ENCODE results near the gene TRMT10B.
"Not testable (repeated sequence)": the region's sequence is repeated elsewhere in the genome, so short reads cannot be mapped to it uniquely, and the experiment has no call there.

The TRMT10B gene

GRCh38 chr9:37749129-37749528 lies 4.5 kb upstream of the TRMT10B start:
- H3K36me3 ChIP-seq (ENCODE audit: control insufficient read depth, insufficient read depth, low read length) = no peaks in the 10 kb centered on the region
- no peaks in the 10 kb centered on the region for H3K4me1 ChIP-seq (ENCODE audit: control insufficient read depth, insufficient read depth, low read length)
- no peaks in the 10 kb centered on the region for H3K9me3 ChIP-seq (ENCODE audit: control insufficient read depth, low read length)
- H3K27ac ChIP-seq (ENCODE audit: insufficient read depth, low read depth, low read length, poor library complexity, severe bottlenecking) = no peak overlapping the region
- H3K27me3 ChIP-seq (ENCODE audit: control insufficient read depth, insufficient read depth, low read length, poor library complexity, severe bottlenecking) = no peaks in the 10 kb centered on the region
- H3K4me3 ChIP-seq (ENCODE audit: insufficient read depth, low read depth, low read length) = no peak overlapping the region
- WGBS, 2 experiments = 69 to 74% methylated on average over 5 of the region's 5 CpGs

DNA sequence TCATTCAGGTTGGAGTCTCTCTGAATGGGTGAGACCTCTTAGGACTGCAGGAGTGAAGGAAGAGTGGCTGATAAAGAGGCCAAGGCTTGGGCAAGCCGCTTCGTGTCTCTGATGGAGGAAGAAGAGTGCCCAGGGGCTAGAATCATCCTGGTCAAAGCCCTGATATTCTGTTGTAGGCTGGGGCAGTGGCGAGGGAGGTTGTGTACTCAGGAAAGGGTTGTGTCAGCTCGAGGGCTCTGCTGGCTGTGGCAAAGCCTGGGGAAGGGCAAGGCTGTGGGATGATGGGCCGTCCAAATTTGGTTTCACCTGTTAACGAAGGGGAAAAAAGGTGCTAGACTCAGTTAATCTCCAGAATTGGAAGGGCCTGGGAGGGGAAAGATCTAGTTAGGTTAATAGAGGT lies 2.4 kb upstream of the TRMT10B start:
- Histone ChIP-seq H3K4me3 (ENCODE audit: insufficient read depth, low read depth, low read length) (no peak overlapping the region), H3K4me1 (ENCODE audit: control insufficient read depth, insufficient read depth, low read length) (no peaks in the 10 kb centered on the region), H3K27ac (ENCODE audit: insufficient read depth, low read depth, low read length, poor library complexity, severe bottlenecking) (no peak overlapping the region), H3K9me3 (ENCODE audit: control insufficient read depth, low read length) (no peaks in the 10 kb centered on the region), H3K27me3 (ENCODE audit: control insufficient read depth, insufficient read depth, low read length, poor library complexity, severe bottlenecking) (no peaks in the 10 kb centered on the region), H3K36me3 (ENCODE audit: control insufficient read depth, insufficient read depth, low read length) (no peaks in the 10 kb centered on the region)
- 83 to 91% methylated on average over 6 of the region's 6 CpGs for WGBS, 2 experiments

GRCh38 chr9:37751704-37752103 lies 1.9 kb upstream of the TRMT10B start:
- not testable (repeated sequence) for H3K27ac ChIP-seq (ENCODE audit: insufficient read depth, low read depth, low read length, poor library complexity, severe bottlenecking); H3K9me3 ChIP-seq (ENCODE audit: control insufficient read depth, low read length); H3K4me3 ChIP-seq (ENCODE audit: insufficient read depth, low read depth, low read length); H3K4me1 ChIP-seq (ENCODE audit: control insufficient read depth, insufficient read depth, low read length); H3K27me3 ChIP-seq (ENCODE audit: control insufficient read depth, insufficient read depth, low read length, poor library complexity, severe bottlenecking); H3K36me3 ChIP-seq (ENCODE audit: control insufficient read depth, insufficient read depth, low read length)
- WGBS, 2 experiments = 92 to 93% methylated on average over 30 of the region's 30 CpGs

- WGBS, 2 experiments = 95 to 96% methylated on average over 9 of the region's 13 CpGs
- H3K27ac ChIP-seq (ENCODE audit: insufficient read depth, low read depth, low read length, poor library complexity, severe bottlenecking); H3K9me3 ChIP-seq (ENCODE audit: control insufficient read depth, low read length); H3K4me1 ChIP-seq (ENCODE audit: control insufficient read depth, insufficient read depth, low read length); H3K36me3 ChIP-seq (ENCODE audit: control insufficient read depth, insufficient read depth, low read length); H3K27me3 ChIP-seq (ENCODE audit: control insufficient read depth, insufficient read depth, low read length, poor library complexity, severe bottlenecking); H3K4me3 ChIP-seq (ENCODE audit: insufficient read depth, low read depth, low read length): not testable (repeated sequence)
Observed at GRCh38 chr9:37752112-37752511, 1.5 kb upstream of the TRMT10B start.

DNA sequence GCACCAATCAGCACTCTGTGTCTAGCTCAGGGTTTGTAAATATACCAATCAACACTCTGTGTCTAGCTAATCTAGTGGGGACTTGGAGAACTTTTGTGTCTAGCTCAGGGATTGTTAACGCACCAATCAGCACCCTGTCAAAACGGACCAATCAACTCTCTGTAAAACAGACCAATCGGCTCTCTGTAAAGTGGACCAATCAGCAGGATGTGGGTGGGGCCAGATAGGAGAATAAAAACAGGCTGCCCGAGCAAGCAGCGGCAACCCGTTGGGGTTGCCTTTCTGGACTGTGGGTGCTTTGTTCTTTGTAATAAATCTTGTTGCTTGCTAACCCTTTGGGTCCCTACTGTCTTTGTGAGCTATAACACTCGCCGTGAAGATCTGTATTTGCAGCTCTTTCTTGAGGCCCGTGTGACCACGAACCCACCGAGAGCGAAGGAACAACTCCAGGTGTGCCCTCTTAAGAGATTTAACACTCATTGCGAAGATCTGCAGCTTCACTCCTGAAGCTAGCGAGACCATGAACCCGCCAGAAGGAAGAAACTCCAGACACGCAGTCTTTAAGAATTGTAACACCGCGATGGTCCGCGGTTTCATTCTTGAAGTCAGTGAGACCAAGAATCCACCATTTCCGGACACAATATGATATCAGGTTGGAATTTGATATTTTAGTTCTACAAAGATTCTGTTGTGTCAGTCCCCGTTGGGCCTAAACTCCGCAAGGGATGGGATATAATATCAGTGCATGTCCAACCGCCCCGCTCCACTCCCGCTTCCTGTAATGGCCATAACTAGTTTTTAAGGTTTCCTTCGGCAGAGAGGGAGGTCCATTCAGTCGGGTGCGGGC lies 740 bp upstream of the TRMT10B start:
- no peak overlapping the region for H3K27ac ChIP-seq (ENCODE audit: insufficient read depth, low read depth, low read length, poor library complexity, severe bottlenecking)
- 93% methylated on average over 29 of the region's 29 CpGs for WGBS, 2 experiments

DNA sequence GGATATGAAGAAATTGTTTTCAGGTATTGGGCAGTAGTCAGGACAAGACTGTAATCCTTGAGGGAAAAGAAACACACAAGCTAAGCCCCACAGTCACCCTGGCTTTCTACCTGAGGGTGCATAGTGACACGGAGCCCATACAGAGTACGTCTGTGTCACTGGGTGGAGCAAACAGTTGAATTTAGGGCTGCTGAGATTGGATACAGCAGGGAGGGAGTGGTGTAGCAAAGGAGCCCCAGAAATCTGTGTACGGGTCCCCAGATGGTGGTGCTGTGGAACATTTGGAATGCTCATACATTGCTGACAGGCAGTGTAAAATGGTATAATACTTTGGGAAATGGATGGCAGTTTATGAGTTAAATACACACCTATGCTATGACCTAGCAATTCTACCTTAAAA lies 5.1 kb downstream of the TRMT10B start:
- 81 to 86% methylated on average over 3 of the region's 3 CpGs for WGBS, 2 experiments

More for the DNA sequence above, 740 bp upstream of the TRMT10B start:
- Histone ChIP-seq H3K27me3 (ENCODE audit: control insufficient read depth, insufficient read depth, low read length, poor library complexity, severe bottlenecking) (no peaks in the 10 kb centered on the region), H3K9me3 (ENCODE audit: control insufficient read depth, low read length) (no peaks in the 10 kb centered on the region), H3K4me3 (ENCODE audit: insufficient read depth, low read depth, low read length) (peak overlapping the region; percentile 66), H3K4me1 (ENCODE audit: control insufficient read depth, insufficient read depth, low read length) (no peaks in the 10 kb centered on the region), H3K36me3 (ENCODE audit: control insufficient read depth, insufficient read depth, low read length) (no peaks in the 10 kb centered on the region)

GRCh38 chr9:37760416-37761161 lies 7.0 kb downstream of the TRMT10B start:
- H3K27ac ChIP-seq (ENCODE audit: insufficient read depth, low read depth, low read length, poor library complexity, severe bottlenecking) = no peak overlapping the region
- no peaks in the 10 kb centered on the region for H3K9me3 ChIP-seq (ENCODE audit: control insufficient read depth, low read length)
- WGBS, 2 experiments = 95 to 98% methylated on average over 7 of the region's 7 CpGs
- no peak overlapping the region for H3K4me3 ChIP-seq (ENCODE audit: insufficient read depth, low read depth, low read length)
- H3K36me3 ChIP-seq (ENCODE audit: control insufficient read depth, insufficient read depth, low read length) = no peaks in the 10 kb centered on the region
- H3K4me1 ChIP-seq (ENCODE audit: control insufficient read depth, insufficient read depth, low read length) = no peaks in the 10 kb centered on the region
- H3K27me3 ChIP-seq (ENCODE audit: control insufficient read depth, insufficient read depth, low read length, poor library complexity, severe bottlenecking) = no peaks in the 10 kb centered on the region

More for the DNA sequence above, 5.1 kb downstream of the TRMT10B start:
- no peaks in the 10 kb centered on the region for H3K9me3 ChIP-seq (ENCODE audit: control insufficient read depth, low read length)
- H3K36me3 ChIP-seq (ENCODE audit: control insufficient read depth, insufficient read depth, low read length) = no peaks in the 10 kb centered on the region
- no peaks in the 10 kb centered on the region for H3K4me1 ChIP-seq (ENCODE audit: control insufficient read depth, insufficient read depth, low read length)
- no peaks in the 10 kb centered on the region for H3K27me3 ChIP-seq (ENCODE audit: control insufficient read depth, insufficient read depth, low read length, poor library complexity, severe bottlenecking)
- no peak overlapping the region for H3K27ac ChIP-seq (ENCODE audit: insufficient read depth, low read depth, low read length, poor library complexity, severe bottlenecking)
- no peak overlapping the region for H3K4me3 ChIP-seq (ENCODE audit: insufficient read depth, low read depth, low read length)

- Histone ChIP-seq H3K4me3 (ENCODE audit: insufficient read depth, low read depth, low read length) (no peak overlapping the region), H3K36me3 (ENCODE audit: control insufficient read depth, insufficient read depth, low read length) (no peaks in the 10 kb centered on the region), H3K4me1 (ENCODE audit: control insufficient read depth, insufficient read depth, low read length) (no peaks in the 10 kb centered on the region), H3K27ac (ENCODE audit: insufficient read depth, low read depth, low read length, poor library complexity, severe bottlenecking) (no peak overlapping the region), H3K9me3 (ENCODE audit: control insufficient read depth, low read length) (no peaks in the 10 kb centered on the region), H3K27me3 (ENCODE audit: control insufficient read depth, insufficient read depth, low read length, poor library complexity, severe bottlenecking) (no peaks in the 10 kb centered on the region)
- 55 to 62% methylated on average over 3 of the region's 3 CpGs for WGBS, 2 experiments
Observed at GRCh38 chr9:37761511-37761910, 7.9 kb downstream of the TRMT10B start.

GRCh38 chr9:37765263-37765662 lies 11.7 kb downstream of the TRMT10B start:
- not testable (repeated sequence) for H3K36me3 ChIP-seq (ENCODE audit: control insufficient read depth, insufficient read depth, low read length); H3K4me1 ChIP-seq (ENCODE audit: control insufficient read depth, insufficient read depth, low read length); H3K27ac ChIP-seq (ENCODE audit: insufficient read depth, low read depth, low read length, poor library complexity, severe bottlenecking); H3K4me3 ChIP-seq (ENCODE audit: insufficient read depth, low read depth, low read length); H3K9me3 ChIP-seq (ENCODE audit: control insufficient read depth, low read length); H3K27me3 ChIP-seq (ENCODE audit: control insufficient read depth, insufficient read depth, low read length, poor library complexity, severe bottlenecking)
- 70 to 79% methylated on average over 4 to 5 of the region's 6 CpGs for WGBS, 2 experiments

GRCh38 chr9:37769306-37769705 lies 15.7 kb downstream of the TRMT10B start:
- H3K4me3 ChIP-seq (ENCODE audit: insufficient read depth, low read depth, low read length) = no peak overlapping the region
- H3K27ac ChIP-seq (ENCODE audit: insufficient read depth, low read depth, low read length, poor library complexity, severe bottlenecking) = no peak overlapping the region
- 85 to 87% methylated on average over 5 of the region's 5 CpGs for WGBS, 2 experiments
- H3K4me1 ChIP-seq (ENCODE audit: control insufficient read depth, insufficient read depth, low read length) = no peaks in the 10 kb centered on the region
- no peaks in the 10 kb centered on the region for H3K27me3 ChIP-seq (ENCODE audit: control insufficient read depth, insufficient read depth, low read length, poor library complexity, severe bottlenecking)
- no peaks in the 10 kb centered on the region for H3K9me3 ChIP-seq (ENCODE audit: control insufficient read depth, low read length)
- no peaks in the 10 kb centered on the region for H3K36me3 ChIP-seq (ENCODE audit: control insufficient read depth, insufficient read depth, low read length)
